Islet precursor cell (in vitro differentiated cells): ENCODE results near the gene PELI2.

Experiments used
- DNase-seq: peaks from one replicate; pipeline ENCODE4 v3.0.0-alpha.2; 2018

PELI2 gene

DNA sequence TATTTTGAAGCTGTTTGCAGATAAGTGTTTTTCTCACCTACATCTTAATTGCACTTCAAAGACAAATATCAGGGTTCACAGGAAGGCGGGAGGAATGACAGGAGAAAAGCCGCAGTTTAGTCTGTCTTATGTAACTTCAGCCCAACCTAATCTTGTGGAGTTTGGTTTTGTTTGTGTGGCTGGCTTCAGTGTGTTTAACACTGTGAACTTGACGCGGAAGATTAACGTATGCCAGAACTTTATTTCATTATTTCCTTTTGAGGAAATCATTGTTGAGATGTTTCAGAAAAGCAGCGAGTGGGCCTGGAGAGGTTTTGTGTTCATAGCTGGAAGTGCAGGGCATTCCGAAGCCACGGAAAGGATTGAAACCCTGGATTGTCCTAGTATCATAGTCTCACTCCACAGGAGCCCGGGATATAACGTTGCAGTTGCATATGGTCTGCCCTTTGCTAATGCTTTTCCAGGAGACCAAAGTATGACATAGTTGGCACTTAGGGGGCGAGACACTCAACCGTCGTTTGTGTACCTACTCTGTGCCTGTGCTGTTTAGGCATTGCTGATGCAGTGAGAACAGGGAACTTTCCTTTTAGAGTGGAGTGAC is 2.0 kb downstream of the PELI2 start:
- DNase-seq: no peak

- no peak for DNase-seq
Observed at GRCh38 chr14:56121816-56122215, 3.6 kb downstream of the PELI2 start.

GRCh38 chr14:56122301-56122700 is 4.1 kb downstream of the PELI2 start:
- no peak for DNase-seq

GRCh38 chr14:56124327-56124726 is 6.1 kb downstream of the PELI2 start:
- DNase-seq: no peak

DNA sequence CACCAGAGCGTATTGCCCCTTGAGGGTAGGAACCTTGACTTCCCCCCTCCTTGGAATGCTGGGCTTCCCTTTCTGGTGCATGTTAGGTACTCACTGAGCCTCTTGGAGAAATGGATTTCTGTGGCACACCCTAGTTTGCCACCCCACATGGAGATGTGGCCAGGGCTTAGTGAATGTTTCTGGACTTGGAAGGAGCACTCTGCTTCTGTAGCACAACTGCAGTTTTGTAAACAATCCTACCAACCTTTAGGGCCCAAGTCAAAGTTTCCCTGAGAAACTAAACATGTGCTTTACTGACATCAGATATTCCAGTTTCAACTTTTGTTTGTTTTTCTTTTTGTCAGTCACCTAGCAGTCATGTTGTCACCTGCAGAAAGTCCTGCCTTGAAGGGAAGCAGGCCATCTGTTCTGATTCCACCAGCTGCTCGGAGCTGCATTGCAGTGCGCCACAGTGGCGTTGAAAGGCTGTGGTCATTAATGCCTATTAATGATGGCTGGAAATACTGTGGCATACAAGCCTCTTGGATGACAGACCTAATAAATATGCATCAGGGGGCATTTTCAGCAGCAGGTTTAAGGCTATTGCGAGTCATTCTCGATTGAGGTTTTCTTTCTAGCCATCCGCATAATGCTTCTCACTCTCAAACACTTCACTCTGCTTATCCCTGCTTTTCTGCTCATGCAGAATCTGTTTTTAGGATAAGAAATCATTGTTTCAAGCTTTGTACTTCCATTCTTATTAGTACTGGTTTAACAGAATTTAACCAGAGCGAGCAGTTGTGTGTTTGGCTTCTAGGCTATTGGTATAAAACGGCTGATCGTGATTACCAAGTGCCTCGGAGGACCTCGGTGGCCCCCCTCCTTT is 7.8 kb downstream of the PELI2 start:
- no peak for DNase-seq

DNA sequence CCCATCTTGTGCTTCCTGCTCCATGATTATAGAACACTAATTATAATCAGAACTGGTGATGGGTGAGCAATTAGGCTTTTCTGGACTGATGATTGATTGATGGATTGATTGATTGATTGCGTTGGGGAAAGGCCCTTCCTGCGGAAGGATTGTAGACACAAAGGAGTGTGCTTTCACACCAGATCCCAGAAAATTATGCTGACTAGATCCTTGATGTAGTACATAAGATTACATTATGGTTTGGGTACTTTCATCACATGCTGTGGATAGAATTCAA is 8.4 kb downstream of the PELI2 start:
- DNase-seq: no peak

GRCh38 chr14:56127156-56127555 is 8.9 kb downstream of the PELI2 start:
- DNase-seq: no peak

GRCh38 chr14:56129092-56129491 is 10.9 kb downstream of the PELI2 start:
- no peak for DNase-seq

GRCh38 chr14:56129933-56130332 is 11.7 kb downstream of the PELI2 start:
- DNase-seq: no peak

- no peak for DNase-seq
Observed at GRCh38 chr14:56131004-56131864, 13.0 kb downstream of the PELI2 start.

DNA sequence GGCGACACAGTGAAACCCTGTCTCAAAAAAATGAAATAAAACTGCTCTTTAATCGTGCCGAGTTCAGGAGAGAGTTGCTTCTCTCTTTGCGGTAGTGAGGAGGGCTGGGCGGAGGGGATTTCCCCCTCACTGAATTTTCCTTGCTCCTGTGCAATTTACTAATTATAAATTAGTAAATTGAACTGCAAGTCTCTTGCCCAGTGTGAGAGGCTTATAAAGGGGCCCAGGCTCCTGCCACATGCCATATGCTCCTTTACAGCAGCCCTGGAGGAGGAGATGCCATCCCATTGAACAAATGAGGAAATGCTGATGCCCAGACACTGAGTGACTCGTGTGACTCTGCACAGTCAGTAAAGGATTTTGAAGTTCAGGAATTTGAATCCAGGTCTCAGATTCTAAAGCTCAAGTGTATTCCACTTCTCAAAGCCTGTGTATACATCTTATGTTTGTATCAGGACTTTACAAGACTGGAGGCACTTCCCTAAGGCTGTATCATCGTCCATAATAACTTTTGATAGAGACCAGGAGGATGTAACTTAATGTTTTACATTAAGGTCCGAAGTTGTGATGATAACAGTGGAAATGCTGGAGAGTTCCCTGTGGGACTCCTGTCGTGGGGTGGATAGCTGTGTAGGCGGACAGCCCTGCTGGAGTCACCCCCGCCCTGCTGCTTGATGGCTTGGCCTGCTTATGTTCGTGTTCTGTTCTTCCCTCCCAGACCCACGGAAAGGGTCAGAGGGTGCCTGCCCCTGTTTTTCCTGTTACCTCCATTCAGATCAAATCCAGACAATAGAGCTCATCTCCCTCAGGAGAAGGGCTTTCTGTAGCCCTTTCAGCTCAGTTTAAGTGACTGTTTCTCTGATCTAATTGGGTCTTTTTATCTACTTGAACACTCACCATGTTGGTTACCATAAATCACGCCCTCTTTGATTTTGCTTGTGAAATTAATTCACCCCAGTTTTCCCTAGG is 13.9 kb downstream of the PELI2 start:
- peak; percentile 59 for DNase-seq

- DNase-seq: no peak
Observed at GRCh38 chr14:56133547-56133946, 15.3 kb downstream of the PELI2 start.

DNA sequence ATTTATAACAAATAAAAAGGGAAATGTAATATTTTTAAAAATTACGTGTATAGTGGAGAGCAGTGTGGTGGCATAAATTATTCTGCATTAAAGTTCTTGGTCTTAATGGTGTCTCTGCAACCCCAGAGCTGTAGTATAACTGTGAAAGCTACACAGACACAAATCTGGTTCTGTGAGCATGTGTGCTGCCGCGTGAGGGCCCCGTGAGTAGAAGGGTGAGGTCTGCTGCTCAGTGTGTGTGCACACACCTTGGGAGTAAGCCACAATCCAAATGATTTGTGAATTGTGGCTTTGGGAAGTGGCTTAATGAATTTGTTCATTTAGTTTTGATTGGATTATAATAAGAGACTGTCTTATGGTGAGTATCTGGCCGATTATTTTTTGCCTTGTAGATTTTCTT is 16.8 kb downstream of the PELI2 start:
- no peak for DNase-seq

DNA sequence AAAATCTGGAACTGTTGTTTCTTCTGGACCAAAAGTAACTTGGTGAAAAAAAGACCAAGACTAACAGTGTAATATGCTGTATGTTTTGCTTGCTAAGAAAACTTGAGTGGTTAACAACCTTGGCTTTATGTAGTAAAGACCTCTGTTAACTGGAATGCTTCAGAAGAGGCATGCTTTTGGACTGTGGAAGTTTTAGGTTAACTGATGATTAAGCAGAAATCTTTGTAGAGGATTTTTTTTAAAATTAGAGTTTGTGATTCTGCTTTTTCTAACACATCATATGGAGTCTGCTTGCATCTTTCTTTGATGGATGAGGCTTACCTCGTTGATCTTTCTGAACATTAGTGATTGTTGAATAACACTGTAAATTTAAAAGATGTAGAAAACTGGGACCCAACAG is 17.5 kb downstream of the PELI2 start:
- DNase-seq: no peak

- DNase-seq: no peak
Observed at GRCh38 chr14:56136571-56137452, 18.6 kb downstream of the PELI2 start.

GRCh38 chr14:56137453-56137807 is 19.2 kb downstream of the PELI2 start:
- DNase-seq: no peak

DNA sequence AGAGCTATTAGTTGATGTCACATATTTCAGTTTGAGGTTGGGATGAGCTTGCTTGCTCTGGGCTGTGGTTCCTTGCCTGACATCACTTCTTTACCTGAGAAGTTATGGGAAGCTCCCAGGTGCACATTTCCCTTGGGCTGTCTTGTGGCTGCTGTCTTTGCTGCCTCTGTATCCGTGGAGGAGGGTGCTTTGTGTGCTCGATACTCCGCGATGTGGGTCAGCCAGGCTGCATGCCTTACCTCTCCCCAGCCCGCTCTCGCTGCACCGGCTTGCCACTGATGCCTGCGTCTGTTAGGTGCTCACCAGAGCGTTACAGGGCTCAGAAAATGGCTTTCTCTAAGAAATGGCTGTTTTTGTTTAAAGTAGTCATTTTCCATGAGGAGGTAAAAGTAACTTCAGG is 19.6 kb downstream of the PELI2 start:
- no peak for DNase-seq

- no peak for DNase-seq
Observed at GRCh38 chr14:56138928-56139327, 20.7 kb downstream of the PELI2 start.

- DNase-seq: no peak
Observed at GRCh38 chr14:56142314-56142713, 24.1 kb downstream of the PELI2 start.

GRCh38 chr14:56143025-56143424 is 24.8 kb downstream of the PELI2 start:
- no peak for DNase-seq

GRCh38 chr14:56144176-56144575 is 26.0 kb downstream of the PELI2 start:
- no peak for DNase-seq
